Activated CD8-positive, alpha-beta T cell treated with anti-CD3 and anti-CD28 coated beads for 36 hours (primary cell): ENCODE data around the gene PTPRD. TPM values are rescaled to one million over a fixed set of nuclear protein-coding genes. Genes with fewer than 3 reads are reported as not detected.

ENCODE experiments used
- ATAC-seq: fragments of 200-7000 bp; cut with Tn5 transposase; one replicate; pipeline ENCODE4 v1.10.0; 2021; ENCODE audit warnings: mild to moderate bottlenecking, moderate library complexity
- CTCF ChIA-PET: fragments of 350-600 bp; sonication (Branson Sonifier 250); formaldehyde crosslinking; loops from one replicate; lab custom pipeline; 2021; ENCODE audit warnings: antibody characterized with exemption; lab: Charles Lee
- POLR2A ChIA-PET: fragments of 350-600 bp; sonication (Branson Sonifier 250); formaldehyde crosslinking; loops from one replicate; lab custom pipeline; 2021; ENCODE audit warnings: antibody characterized with exemption; lab: Charles Lee
- DNase-seq: peaks from one replicate; pipeline ENCODE4 v3.0.0-alpha.2; 2020
- H3K27ac Mint-ChIP-seq: one replicate; pipeline ENCODE4 v1.8.0; 2021; ENCODE audit warnings: mild to moderate bottlenecking, mixed read lengths
- H3K27me3 Mint-ChIP-seq: one replicate; pipeline ENCODE4 v1.8.0; 2021; ENCODE audit warnings: mixed read lengths
- H3K36me3 Mint-ChIP-seq: one replicate; pipeline ENCODE4 v1.8.0; 2021; ENCODE audit warnings: low read depth, mixed read lengths
- H3K4me1 Mint-ChIP-seq: one replicate; pipeline ENCODE4 v1.8.0; 2021; ENCODE audit warnings: low read depth, mixed read lengths
- H3K4me3 Mint-ChIP-seq: one replicate; pipeline ENCODE4 v1.8.0; 2021; ENCODE audit warnings: mild to moderate bottlenecking, moderate library complexity, mixed read lengths
- H3K9me3 Mint-ChIP-seq: one replicate; pipeline ENCODE4 v1.8.0; 2021; ENCODE audit warnings: mixed read lengths
- CTCF ChIP-seq: fragments of 200-600 bp; IDR thresholded peaks from one replicate; pipeline ENCODE4 v1.8.0; 2022; ENCODE audit warnings: antibody characterized with exemption, mild to moderate bottlenecking
- intact Hi-C: fragments of 100-400 bp; cut with micrococcal nuclease; formaldehyde crosslinking; loops from one replicate; pipeline ENCODE4 v1.10.0; 2022
- total RNA-seq, 2 experiments: library from RNA; stranded (reverse); gene quantifications; one replicate each; pipeline ENCODE4 v1.2.3, GENCODE V29; 2021

The PTPRD gene
- total RNA-seq, 2 experiments from 2014 or later, result not detected

- Mint-ChIP-seq H3K36me3 (no peaks in the 10 kb centered on the region), H3K9me3 (no peaks in the 10 kb centered on the region), H3K4me1 (no peaks in the 10 kb centered on the region), H3K27ac (no peak overlapping the region), H3K4me3 (no peak overlapping the region), H3K27me3 (no peaks in the 10 kb centered on the region)
- DNase-seq (no peak), ATAC-seq (no peak)
- ChIA-PET POLR2A (no interaction called here), CTCF (no interaction called here)
- no peak for TF ChIP-seq CTCF
- intact Hi-C loops, result no loop called here
Observed at GRCh38 chr9:8917956-8918739, 1694.7 kb downstream of the PTPRD start.

GRCh38 chr9:8916771-8917170 lies 1696.0 kb downstream of the PTPRD start:
- DNase-seq, result no peak
- H3K4me3 Mint-ChIP-seq, result no peak overlapping the region
- no peak overlapping the region for H3K27ac Mint-ChIP-seq
- ChIA-PET CTCF (no interaction called here), POLR2A (no interaction called here)
- no peaks in the 10 kb centered on the region for H3K9me3 Mint-ChIP-seq
- no peaks in the 10 kb centered on the region for H3K27me3 Mint-ChIP-seq
- no peaks in the 10 kb centered on the region for H3K36me3 Mint-ChIP-seq
- TF ChIP-seq CTCF, result no peak
- no peak for ATAC-seq
- intact Hi-C loops, result no loop called here
- H3K4me1 Mint-ChIP-seq, result no peaks in the 10 kb centered on the region

GRCh38 chr9:8907868-8908267 lies 1704.9 kb downstream of the PTPRD start:
- H3K36me3 Mint-ChIP-seq, result no peaks in the 10 kb centered on the region
- ATAC-seq (no peak), DNase-seq (no peak)
- no peak overlapping the region for H3K27ac Mint-ChIP-seq
- no peak overlapping the region for H3K4me3 Mint-ChIP-seq
- CTCF ChIA-PET, result no interaction called here
- H3K9me3 Mint-ChIP-seq, result peaks cover 7% of the 10 kb centered on the region
- TF ChIP-seq CTCF, result no peak
- POLR2A ChIA-PET, result no interaction called here
- intact Hi-C loops, result no loop called here
- H3K27me3 Mint-ChIP-seq, result no peaks in the 10 kb centered on the region
- H3K4me1 Mint-ChIP-seq, result no peaks in the 10 kb centered on the region

GRCh38 chr9:8905731-8906130 lies 1707.1 kb downstream of the PTPRD start:
- Mint-ChIP-seq H3K4me3 (no peak overlapping the region), H3K36me3 (no peaks in the 10 kb centered on the region), H3K9me3 (peaks cover 7% of the 10 kb centered on the region), H3K27me3 (no peaks in the 10 kb centered on the region), H3K4me1 (no peaks in the 10 kb centered on the region), H3K27ac (no peak overlapping the region)
- ChIA-PET POLR2A (no interaction called here), CTCF (no interaction called here)
- no peak for DNase-seq
- TF ChIP-seq CTCF, result no peak
- intact Hi-C loops, result no loop called here
- ATAC-seq, result no peak

- ATAC-seq, result no peak
- Mint-ChIP-seq H3K9me3 (peaks cover 7% of the 10 kb centered on the region), H3K4me1 (no peaks in the 10 kb centered on the region), H3K36me3 (no peaks in the 10 kb centered on the region), H3K27me3 (no peaks in the 10 kb centered on the region), H3K4me3 (no peak overlapping the region), H3K27ac (no peak overlapping the region)
- no peak for TF ChIP-seq CTCF
- intact Hi-C loops, result no loop called here
- no peak for DNase-seq
- ChIA-PET POLR2A (no interaction called here), CTCF (no interaction called here)
Observed at GRCh38 chr9:8904771-8905515, 1707.9 kb downstream of the PTPRD start.
